ENCODE data around the gene BLOC1S3. TPM values are rescaled to one million over a fixed set of nuclear protein-coding genes. Genes with fewer than 3 reads are reported as not detected.

BLOC1S3 gene
- total RNA-seq, 1 donor from 2014 or later, result 17.8 TPM

GRCh38 chr19:45202637-45203036 is 24.1 kb downstream of the BLOC1S3 start:
- ATAC-seq (peak; percentile 48), DNase-seq (no peak)
- Histone ChIP-seq H3K4me3 (no peak overlapping the region), H3K9me3 (no peaks in the 10 kb centered on the region), H3K27me3 (no peaks in the 10 kb centered on the region), H3K4me1 (peaks cover 8% of the 10 kb centered on the region), H3K27ac (no peak overlapping the region), H3K36me3 (no peaks in the 10 kb centered on the region)
- intact Hi-C loops (cut with DNase I), result no loop called here
- no peak for TF ChIP-seq CTCF (IDR thresholded peaks at IDR 0.05)

DNA sequence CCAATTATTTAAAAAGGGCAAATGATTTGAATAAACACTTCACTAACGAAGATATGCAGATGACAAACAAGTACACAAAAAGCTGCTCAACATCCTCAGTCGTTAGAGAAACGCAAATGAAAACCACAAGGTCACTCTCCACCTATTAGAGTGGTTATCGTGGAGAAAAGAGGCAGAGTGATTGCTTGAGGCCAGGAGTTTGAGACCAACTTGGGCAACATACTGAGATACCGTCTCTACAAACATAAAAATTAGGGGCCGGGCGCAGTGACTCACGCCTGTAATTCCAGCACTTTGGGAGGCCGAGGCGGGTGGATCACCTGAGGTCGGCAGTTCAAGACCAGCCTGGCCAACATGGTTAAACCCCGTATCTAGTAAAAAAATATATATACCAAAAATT is 27.2 kb downstream of the BLOC1S3 start:
- no peak for ATAC-seq
- no peak for DNase-seq
- Histone ChIP-seq H3K4me1 (peaks cover 11% of the 10 kb centered on the region), H3K9me3 (no peaks in the 10 kb centered on the region), H3K27ac (no peak overlapping the region), H3K4me3 (no peak overlapping the region), H3K27me3 (no peaks in the 10 kb centered on the region), H3K36me3 (no peaks in the 10 kb centered on the region)
- TF ChIP-seq CTCF (IDR thresholded peaks at IDR 0.05), result no peak
- intact Hi-C loops (cut with DNase I), result no loop called here

DNA sequence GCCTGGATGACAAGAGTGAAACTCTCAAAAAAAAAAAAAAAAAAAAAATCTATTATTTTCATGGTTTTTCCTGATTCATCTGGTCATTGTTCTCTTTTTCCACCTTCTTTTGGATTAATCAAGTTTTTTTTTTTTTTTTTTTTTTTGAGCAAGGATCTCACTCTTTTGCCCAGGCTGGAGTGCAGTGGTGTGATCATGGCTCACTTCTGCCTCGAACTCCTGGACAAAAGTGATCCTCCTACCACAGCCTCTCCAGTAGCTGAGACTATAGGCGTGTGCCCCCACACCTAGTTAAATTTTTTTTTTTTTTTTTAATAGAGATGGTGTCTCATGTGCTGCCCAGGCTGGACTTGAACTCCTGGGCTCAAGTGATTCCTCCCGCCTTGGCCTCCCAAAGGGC is 27.7 kb downstream of the BLOC1S3 start:
- intact Hi-C loops (cut with DNase I), result no loop called here
- no peak for ATAC-seq
- TF ChIP-seq CTCF (IDR thresholded peaks at IDR 0.05), result no peak
- Histone ChIP-seq H3K4me1 (peaks cover 15% of the 10 kb centered on the region), H3K4me3 (no peak overlapping the region), H3K27ac (no peak overlapping the region), H3K36me3 (no peaks in the 10 kb centered on the region), H3K9me3 (no peaks in the 10 kb centered on the region), H3K27me3 (no peaks in the 10 kb centered on the region)
- DNase-seq, result no peak

GRCh38 chr19:45211751-45212381 is 33.3 kb downstream of the BLOC1S3 start:
- DNase-seq, result peak; percentile 76
- peaks cover 31% of the 10 kb centered on the region for H3K4me1 ChIP-seq
- H3K9me3 ChIP-seq, result no peaks in the 10 kb centered on the region
- no peak overlapping the region for H3K4me3 ChIP-seq
- intact Hi-C loops (cut with DNase I), result no loop called here
- no peak overlapping the region for H3K27ac ChIP-seq
- peak; percentile 79 for ATAC-seq
- no peak for TF ChIP-seq CTCF (IDR thresholded peaks at IDR 0.05)
- peaks cover 23% of the 10 kb centered on the region for H3K27me3 ChIP-seq
- H3K36me3 ChIP-seq, result no peaks in the 10 kb centered on the region

- TF ChIP-seq CTCF (IDR thresholded peaks at IDR 0.05), result no peak
- Histone ChIP-seq H3K27me3 (peaks cover 34% of the 10 kb centered on the region), H3K27ac (peak overlapping the region; percentile 11), H3K4me3 (no peak overlapping the region), H3K9me3 (no peaks in the 10 kb centered on the region), H3K4me1 (peaks cover 31% of the 10 kb centered on the region), H3K36me3 (no peaks in the 10 kb centered on the region)
- no peak for DNase-seq
- no peak for ATAC-seq
- intact Hi-C loops (cut with DNase I), result no loop called here
Measured at GRCh38 chr19:45213031-45213430, 34.4 kb downstream of the BLOC1S3 start.

All from upper lobe of right lung (tissue), 1 donor.